Measurements from ENCODE around the gene C2orf76.
"Not testable (repeated sequence)": the region's sequence is repeated elsewhere in the genome, so short reads cannot be mapped to it uniquely, and the experiment has no call there.

C2orf76 gene

GRCh38 chr2:119377294-119377992, 10.8 kb upstream of the C2orf76 start:
- no peak for DNase-seq (ENCODE audit: low read depth, low spot score)

- DNase-seq (ENCODE audit: low read depth, low spot score): no peak
Observed at GRCh38 chr2:119376810-119377209, 10.2 kb upstream of the C2orf76 start.

- DNase-seq (ENCODE audit: low read depth, low spot score): not testable (repeated sequence)
Observed at GRCh38 chr2:119376406-119376805, 9.8 kb upstream of the C2orf76 start.

- DNase-seq (ENCODE audit: low read depth, low spot score): not testable (repeated sequence)
Observed at GRCh38 chr2:119373907-119374745, 7.5 kb upstream of the C2orf76 start.

- DNase-seq (ENCODE audit: low read depth, low spot score): no peak
Observed at GRCh38 chr2:119372778-119373568, 6.3 kb upstream of the C2orf76 start.

GRCh38 chr2:119371111-119371510, 4.5 kb upstream of the C2orf76 start:
- no peak for DNase-seq (ENCODE audit: low read depth, low spot score)

- no peak for DNase-seq (ENCODE audit: low read depth, low spot score)
Observed at GRCh38 chr2:119369845-119370244, 3.2 kb upstream of the C2orf76 start.

GRCh38 chr2:119367472-119368099, 952 bp upstream of the C2orf76 start:
- peak; percentile 23 for DNase-seq (ENCODE audit: low read depth, low spot score)

- DNase-seq (ENCODE audit: low read depth, low spot score): no peak
Observed at GRCh38 chr2:119366161-119366648, 429 bp downstream of the C2orf76 start.

GRCh38 chr2:119365436-119365835, 1.2 kb downstream of the C2orf76 start:
- no peak for DNase-seq (ENCODE audit: low read depth, low spot score)

- no peak for DNase-seq (ENCODE audit: low read depth, low spot score)
Observed at GRCh38 chr2:119364798-119365197, 1.8 kb downstream of the C2orf76 start.

GRCh38 chr2:119360423-119360966, 6.1 kb downstream of the C2orf76 start:
- no peak for DNase-seq (ENCODE audit: low read depth, low spot score)

- no peak for DNase-seq (ENCODE audit: low read depth, low spot score)
Observed at GRCh38 chr2:119359774-119360173, 6.9 kb downstream of the C2orf76 start.

GRCh38 chr2:119354860-119355259, 11.8 kb downstream of the C2orf76 start:
- no peak for DNase-seq (ENCODE audit: low read depth, low spot score)

- DNase-seq (ENCODE audit: low read depth, low spot score): no peak
Observed at GRCh38 chr2:119352357-119352756, 14.3 kb downstream of the C2orf76 start.

GRCh38 chr2:119350311-119350998, 16.2 kb downstream of the C2orf76 start:
- DNase-seq (ENCODE audit: low read depth, low spot score): no peak

- no peak for DNase-seq (ENCODE audit: low read depth, low spot score)
Observed at GRCh38 chr2:119349289-119349688, 17.3 kb downstream of the C2orf76 start.

GRCh38 chr2:119341684-119342083, 24.9 kb downstream of the C2orf76 start:
- no peak for DNase-seq (ENCODE audit: low read depth, low spot score)

- no peak for DNase-seq (ENCODE audit: low read depth, low spot score)
Observed at GRCh38 chr2:119339562-119339923, 27.1 kb downstream of the C2orf76 start.

GRCh38 chr2:119338826-119339561, 27.6 kb downstream of the C2orf76 start:
- DNase-seq (ENCODE audit: low read depth, low spot score): no peak

Data from activated naive CD8-positive, alpha-beta T cell treated with anti-CD3 and anti-CD28 coated beads, Interleukin-2, amount 50 U/mL, for 16 hours (primary cell).